Jurkat, Clone E6-1 (cell line): ENCODE data around the gene POLD1.

Experiments
- DNase-seq: peaks from one replicate; pipeline ENCODE4 v3.0.0-alpha.2; 2011; ENCODE audit warnings: low read depth, low spot score
- H3K4me3 ChIP-seq: 2 replicates; pipeline ENCODE4 v1.5.1; 2011; ENCODE audit warnings: mild to moderate bottlenecking, low read length, control low read depth, moderate library complexity

The POLD1 gene

GRCh38 chr19:50362656-50363424 lies 21.3 kb upstream of the POLD1 start:
- no peak overlapping the region for H3K4me3 ChIP-seq
- DNase-seq = no peak

DNA sequence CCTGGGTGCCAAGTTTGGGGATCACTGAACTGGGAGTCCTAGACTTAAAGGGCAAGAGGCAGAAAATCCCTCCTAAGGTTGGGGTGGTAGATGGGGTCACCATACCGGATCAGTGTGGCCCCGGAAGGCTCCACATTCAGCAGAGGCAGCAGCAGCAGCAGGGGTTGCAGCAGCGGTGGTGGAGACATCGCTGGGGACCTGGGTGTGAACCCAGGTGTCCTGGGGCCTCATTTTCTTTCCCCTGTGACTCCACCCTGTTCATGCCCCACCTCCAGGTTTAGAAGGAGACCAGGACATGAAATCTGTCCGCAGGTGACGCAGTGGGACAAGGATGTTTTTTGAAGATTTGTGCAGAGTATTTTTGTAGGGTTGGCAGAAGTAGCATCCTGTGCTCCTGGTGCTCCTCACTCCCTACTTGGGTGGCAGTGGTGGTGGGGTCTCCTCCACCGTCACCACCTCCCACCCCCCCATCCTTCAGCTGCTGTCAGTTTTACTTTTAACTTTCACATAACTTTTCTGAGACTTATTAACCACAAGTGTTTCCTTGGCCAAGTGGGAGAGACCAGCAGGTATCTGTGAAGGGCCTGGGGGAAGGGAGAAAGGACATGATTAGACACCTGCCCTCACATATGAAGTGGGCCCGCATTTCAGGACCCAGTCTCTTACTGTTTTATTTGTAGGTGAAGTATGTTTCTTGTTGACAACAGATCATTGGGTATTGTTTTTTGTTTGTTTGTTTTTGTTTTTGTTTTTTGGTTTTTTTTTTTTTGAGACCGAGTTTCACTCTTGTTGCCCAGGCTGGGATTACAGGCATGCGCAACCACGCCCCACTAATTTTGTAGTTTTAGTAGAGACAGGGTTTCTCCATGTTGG lies 18.5 kb upstream of the POLD1 start, which contains the start of gene NAPSA:
Gene NAPSA (minus strand): TSS at position 206 of the 873 bp plus-strand sequence. CDS start 18 bp downstream, at position 188.
- no peak within 1 kb of the TSS for H3K4me3 ChIP-seq
- no peak for DNase-seq

DNA sequence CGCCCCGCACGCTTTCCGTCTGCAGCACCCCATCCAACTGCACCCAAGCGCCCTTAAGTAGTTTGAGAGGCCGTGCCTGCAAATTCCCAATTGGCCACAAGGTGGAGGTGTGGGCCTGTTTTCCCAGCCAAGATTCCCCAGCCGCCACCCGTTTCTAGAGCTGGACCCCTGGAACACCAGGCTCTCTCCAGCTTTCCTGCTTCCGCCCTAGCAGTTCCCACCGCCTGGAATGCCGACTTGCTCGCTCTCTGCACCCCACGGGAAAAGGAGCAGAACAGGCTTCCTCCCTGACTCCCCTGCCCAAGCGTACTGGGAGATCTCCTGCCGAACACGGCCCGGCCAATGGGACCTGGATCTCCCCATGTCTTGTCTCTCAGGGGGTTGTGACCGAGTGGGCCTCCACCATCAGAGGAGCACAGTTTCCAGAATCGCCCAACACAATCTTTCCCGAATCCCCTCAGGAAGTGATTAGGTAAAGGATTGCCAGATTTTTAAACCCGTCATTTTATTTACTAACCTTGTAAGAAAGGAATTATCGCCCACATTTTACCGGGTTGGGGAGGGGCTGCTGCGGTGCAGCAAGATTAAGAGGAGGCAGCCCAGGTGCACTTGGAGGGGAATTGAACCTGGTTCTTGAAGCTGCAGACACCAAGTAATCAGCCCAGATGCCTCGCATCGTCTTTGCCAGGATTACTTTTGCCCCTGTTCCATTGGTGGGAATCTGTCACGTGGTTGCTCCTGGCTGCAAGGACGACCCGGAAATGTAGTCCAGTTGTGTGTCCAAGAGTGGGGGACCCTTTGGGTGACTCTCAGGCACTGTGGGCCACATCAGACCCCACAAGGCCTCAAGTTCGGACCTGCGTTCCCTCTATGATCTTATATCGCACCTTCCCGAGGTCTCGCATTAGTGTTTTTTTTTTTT lies 15.2 kb upstream of the POLD1 start:
- H3K4me3 ChIP-seq = peak overlapping the region; percentile 56
- DNase-seq = peak; percentile 61

DNA sequence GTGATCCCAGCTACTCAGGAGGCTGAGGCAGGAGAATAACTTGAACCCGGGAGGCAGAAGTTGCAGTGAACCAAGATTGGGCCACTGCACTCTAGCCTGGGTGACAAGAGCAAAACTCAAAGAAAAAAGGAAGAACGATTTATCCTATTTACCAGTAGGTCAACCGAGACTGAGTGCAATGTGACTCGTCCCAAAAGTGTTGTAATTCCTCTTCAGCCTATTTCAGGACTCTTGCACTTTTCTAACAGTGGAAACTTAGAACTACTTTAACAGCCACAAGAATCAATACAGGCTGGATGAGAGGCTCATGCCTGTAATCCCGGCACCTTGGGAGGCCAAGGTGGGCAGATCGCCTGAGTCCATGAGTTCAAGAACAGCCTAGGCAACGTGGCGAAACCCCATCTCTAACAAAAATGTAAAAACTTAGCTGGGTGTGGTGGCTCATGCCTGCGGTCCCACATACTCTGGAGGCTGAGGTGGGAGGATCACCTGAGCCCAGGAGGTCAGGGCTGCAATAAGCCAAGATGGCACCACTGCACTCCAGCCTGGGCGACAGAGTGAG lies 12.2 kb upstream of the POLD1 start:
- DNase-seq = no peak
- no peak overlapping the region for H3K4me3 ChIP-seq

- DNase-seq = peak; percentile 98
- peak within 1 kb of the TSS; percentile 85 for H3K4me3 ChIP-seq
Measured at GRCh38 chr19:50376166-50377050, 7.7 kb upstream of the POLD1 start, which contains the start of gene NR1H2. NR1H2 (plus strand) TSS chr19:50376457; CDS start chr19:50377606, 1,149 bp downstream.

GRCh38 chr19:50377051-50377461 lies 7.1 kb upstream of the POLD1 start:
- no peak for DNase-seq
- peak overlapping the region; percentile 37 for H3K4me3 ChIP-seq

GRCh38 chr19:50377517-50377916 lies 6.6 kb upstream of the POLD1 start:
- H3K4me3 ChIP-seq = no peak overlapping the region
- no peak for DNase-seq

DNA sequence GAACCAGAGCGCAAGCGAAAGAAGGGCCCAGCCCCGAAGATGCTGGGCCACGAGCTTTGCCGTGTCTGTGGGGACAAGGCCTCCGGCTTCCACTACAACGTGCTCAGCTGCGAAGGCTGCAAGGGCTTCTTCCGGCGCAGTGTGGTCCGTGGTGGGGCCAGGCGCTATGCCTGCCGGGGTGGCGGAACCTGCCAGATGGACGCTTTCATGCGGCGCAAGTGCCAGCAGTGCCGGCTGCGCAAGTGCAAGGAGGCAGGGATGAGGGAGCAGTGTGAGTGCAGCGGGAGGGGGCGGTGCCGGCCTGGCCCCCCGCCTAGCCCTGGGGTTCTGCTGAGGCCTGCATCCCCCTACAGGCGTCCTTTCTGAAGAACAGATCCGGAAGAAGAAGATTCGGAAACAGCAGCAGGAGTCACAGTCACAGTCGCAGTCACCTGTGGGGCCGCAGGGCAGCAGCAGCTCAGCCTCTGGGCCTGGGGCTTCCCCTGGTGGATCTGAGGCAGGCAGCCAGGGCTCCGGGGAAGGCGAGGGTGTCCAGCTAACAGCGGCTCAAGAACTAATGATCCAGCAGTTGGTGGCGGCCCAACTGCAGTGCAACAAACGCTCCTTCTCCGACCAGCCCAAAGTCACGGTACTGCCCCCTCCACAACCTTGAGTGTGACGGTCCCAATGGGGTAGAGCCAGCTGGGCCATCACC lies 5.8 kb upstream of the POLD1 start:
- no peak overlapping the region for H3K4me3 ChIP-seq
- no peak for DNase-seq

GRCh38 chr19:50378863-50379236 lies 5.3 kb upstream of the POLD1 start:
- H3K4me3 ChIP-seq = no peak overlapping the region
- no peak for DNase-seq

DNA sequence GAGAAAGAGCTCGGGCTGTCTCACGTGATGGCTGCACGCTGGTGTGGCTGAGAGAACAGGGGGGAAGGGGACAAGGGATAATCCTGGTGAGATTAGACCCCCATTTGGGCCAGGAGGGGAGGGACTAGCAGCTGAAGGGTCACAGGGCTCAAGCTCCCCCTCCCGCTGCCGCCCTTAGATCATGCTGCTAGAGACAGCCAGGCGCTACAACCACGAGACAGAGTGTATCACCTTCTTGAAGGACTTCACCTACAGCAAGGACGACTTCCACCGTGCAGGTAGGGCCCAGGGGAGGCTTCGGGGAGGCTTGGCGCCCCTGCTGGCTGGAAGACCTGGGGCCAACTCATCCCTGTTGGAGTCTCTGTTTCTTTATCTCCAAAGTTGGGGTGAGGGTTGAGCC lies 4.5 kb upstream of the POLD1 start:
- H3K4me3 ChIP-seq = no peak overlapping the region
- no peak for DNase-seq

- DNase-seq = no peak
- no peak overlapping the region for H3K4me3 ChIP-seq
Measured at GRCh38 chr19:50380137-50380536, 4.0 kb upstream of the POLD1 start.

- H3K4me3 ChIP-seq = no peak overlapping the region
- no peak for DNase-seq
Measured at GRCh38 chr19:50380751-50381151, 3.4 kb upstream of the POLD1 start.

- DNase-seq = no peak
- H3K4me3 ChIP-seq = no peak overlapping the region
Measured at GRCh38 chr19:50381881-50382729, 2.0 kb upstream of the POLD1 start.

DNA sequence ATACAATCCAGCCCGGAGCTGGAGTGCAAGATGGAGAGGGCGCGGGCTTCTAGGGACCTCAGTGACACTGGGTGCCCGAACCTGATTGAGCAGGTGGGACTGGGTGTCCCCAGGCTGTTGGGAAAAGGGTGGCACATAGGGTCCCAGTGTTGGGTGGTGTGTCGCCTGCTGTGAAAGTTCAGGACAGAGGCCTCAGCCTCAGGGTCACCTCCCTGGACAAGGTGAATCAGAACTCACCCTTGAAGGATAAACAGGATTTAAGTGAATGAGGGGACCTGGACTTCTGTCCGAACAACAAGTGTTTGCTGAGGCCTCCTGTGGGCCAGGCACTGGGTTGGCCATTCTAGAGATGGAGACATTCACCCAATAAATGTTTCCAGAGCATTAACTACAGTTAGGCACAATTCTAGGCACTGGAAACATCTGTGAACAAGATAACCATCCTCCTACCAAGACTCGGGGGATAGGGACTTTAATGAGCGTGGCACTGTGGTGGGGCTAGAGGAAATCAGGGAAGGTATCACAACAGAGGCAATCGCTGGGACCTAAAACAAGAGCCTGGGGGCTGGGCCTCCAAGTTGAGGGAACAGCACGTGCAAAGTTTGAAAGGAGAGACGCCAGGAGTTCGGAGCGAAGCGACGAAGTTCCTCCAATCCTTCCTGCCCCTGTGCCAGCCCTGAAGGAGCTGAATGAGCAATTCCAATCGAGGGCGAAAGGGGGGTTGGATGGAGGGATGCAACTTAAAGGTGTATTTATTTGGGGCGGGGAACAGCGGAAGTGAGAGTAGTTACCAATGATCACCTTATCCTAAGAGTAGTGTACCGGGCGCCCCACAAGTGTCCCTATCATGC lies 921 bp upstream of the POLD1 start:
- no peak for DNase-seq
- peak overlapping the region; percentile 58 for H3K4me3 ChIP-seq

DNA sequence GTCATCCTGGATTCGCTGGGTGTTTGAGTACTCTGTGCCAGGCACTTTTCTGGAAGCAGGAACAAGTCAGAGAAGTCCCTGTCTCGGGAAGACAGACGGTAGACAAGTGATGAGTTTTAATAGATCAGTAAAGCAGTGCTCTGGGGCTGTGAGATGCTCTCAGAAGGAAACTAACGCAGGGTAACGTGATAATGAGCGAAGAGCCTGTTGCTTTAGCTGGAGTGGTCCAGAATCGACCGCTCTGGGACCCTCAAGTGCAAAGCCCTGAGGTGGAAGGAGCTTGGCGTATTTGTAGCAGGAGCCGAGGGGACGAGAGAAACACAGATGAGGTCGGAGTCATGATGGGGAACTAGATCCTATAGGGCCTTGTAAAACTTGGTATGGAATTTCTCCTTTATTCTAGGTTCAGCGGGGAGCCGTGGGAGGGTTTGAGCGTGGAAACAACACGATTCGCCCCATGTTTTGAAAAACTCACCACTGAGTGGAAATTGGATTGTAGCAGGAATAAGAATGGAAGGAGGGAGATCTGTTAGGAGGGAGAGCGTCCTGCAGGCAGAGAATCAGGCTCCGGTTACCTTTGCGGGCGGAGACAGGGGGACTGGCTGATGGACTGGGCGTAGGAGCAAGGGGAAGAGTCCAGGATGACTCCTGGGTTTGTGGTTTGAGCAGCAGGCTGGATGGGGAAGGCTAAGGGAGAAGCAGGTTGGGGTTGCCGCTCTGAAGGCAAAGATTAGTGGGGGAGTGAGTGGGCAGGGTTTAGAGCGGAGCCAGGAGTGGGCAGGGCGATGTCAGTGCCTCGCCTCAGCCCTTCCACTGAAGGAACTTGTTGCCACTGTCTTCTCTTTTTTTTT lies 763 bp downstream of the POLD1 start:
- DNase-seq = no peak
- peak overlapping the region; percentile 97 for H3K4me3 ChIP-seq
